ENCODE data around the gene CPTP. TPM values are rescaled to one million over a fixed set of nuclear protein-coding genes. Genes with fewer than 3 reads are reported as not detected.
A peak's percentile ranks its signal among the peaks of the same experiment; 100 is the strongest.

The CPTP gene
- total RNA-seq, 1 donor from 2014 or later, result 1.0 TPM

- peak; percentile 89 for DNase-seq (ENCODE audit: low spot score)
- no peaks in the 10 kb centered on the region for H3K9me3 ChIP-seq (ENCODE audit: low read depth)
- H3K79me2 ChIP-seq (ENCODE audit: low read depth), result no peaks in the 10 kb centered on the region
- H3K9ac ChIP-seq, result no peak overlapping the region
- H2AFZ ChIP-seq (replicated peaks), result no peak overlapping the region
- H3K4me1 Mint-ChIP-seq, result no peaks in the 10 kb centered on the region
- no peaks in the 10 kb centered on the region for H3K36me3 ChIP-seq
- no peaks in the 10 kb centered on the region for H3K27me3 ChIP-seq
- no peaks in the 10 kb centered on the region for H3K4me1 ChIP-seq
- TF ChIP-seq, protein P1, sequence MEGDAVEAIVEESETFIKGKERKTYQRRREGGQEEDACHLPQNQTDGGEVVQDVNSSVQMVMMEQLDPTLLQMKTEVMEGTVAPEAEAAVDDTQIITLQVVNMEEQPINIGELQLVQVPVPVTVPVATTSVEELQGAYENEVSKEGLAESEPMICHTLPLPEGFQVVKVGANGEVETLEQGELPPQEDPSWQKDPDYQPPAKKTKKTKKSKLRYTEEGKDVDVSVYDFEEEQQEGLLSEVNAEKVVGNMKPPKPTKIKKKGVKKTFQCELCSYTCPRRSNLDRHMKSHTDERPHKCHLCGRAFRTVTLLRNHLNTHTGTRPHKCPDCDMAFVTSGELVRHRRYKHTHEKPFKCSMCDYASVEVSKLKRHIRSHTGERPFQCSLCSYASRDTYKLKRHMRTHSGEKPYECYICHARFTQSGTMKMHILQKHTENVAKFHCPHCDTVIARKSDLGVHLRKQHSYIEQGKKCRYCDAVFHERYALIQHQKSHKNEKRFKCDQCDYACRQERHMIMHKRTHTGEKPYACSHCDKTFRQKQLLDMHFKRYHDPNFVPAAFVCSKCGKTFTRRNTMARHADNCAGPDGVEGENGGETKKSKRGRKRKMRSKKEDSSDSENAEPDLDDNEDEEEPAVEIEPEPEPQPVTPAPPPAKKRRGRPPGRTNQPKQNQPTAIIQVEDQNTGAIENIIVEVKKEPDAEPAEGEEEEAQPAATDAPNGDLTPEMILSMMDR (IDR thresholded peaks at IDR 0.05), result no peak
- TF ChIP-seq EZH2 (IDR thresholded peaks at IDR 0.05), result no peak
- TF ChIP-seq EZH2phosphoT487 (IDR thresholded peaks at IDR 0.05), result no peak
- H4K20me1 ChIP-seq (ENCODE audit: low read depth), result peaks cover 42% of the 10 kb centered on the region
- H3F3A ChIP-seq (ENCODE audit: low read depth), result no peaks in the 10 kb centered on the region
- no peak overlapping the region for H3K27ac Mint-ChIP-seq
- no peak overlapping the region for H3K4me3 Mint-ChIP-seq
- H3K9me3 Mint-ChIP-seq, result no peaks in the 10 kb centered on the region
- no peak overlapping the region for H3K4me2 ChIP-seq
- H3K36me3 Mint-ChIP-seq, result no peaks in the 10 kb centered on the region
- no peaks in the 10 kb centered on the region for H3K27me3 Mint-ChIP-seq (ENCODE audit: insufficient read depth, low read depth)
- H3K27ac ChIP-seq, result no peak overlapping the region
- no peak overlapping the region for H3K4me3 ChIP-seq
Measured at GRCh38 chr1:1298861-1299685, 25.5 kb upstream of the CPTP start.

- H3K4me2 ChIP-seq, result no peak overlapping the region
- H3K27ac ChIP-seq, result no peak overlapping the region
- H3K4me3 ChIP-seq, result no peak overlapping the region
- peaks cover 3% of the 10 kb centered on the region for H3K4me1 Mint-ChIP-seq
- H3K9ac ChIP-seq, result no peak overlapping the region
- H3K79me2 ChIP-seq (ENCODE audit: low read depth), result no peaks in the 10 kb centered on the region
- no peaks in the 10 kb centered on the region for H3K27me3 ChIP-seq
- peak; percentile 31 for DNase-seq (ENCODE audit: low spot score)
- H3K27me3 Mint-ChIP-seq (ENCODE audit: insufficient read depth, low read depth), result peaks cover 2% of the 10 kb centered on the region
- no peaks in the 10 kb centered on the region for H3K36me3 ChIP-seq
- TF ChIP-seq, protein P1 (IDR thresholded peaks at IDR 0.05), result peak; percentile 47
- TF ChIP-seq EZH2 (IDR thresholded peaks at IDR 0.05), result no peak
- no peaks in the 10 kb centered on the region for H3K9me3 Mint-ChIP-seq
- H3K4me1 ChIP-seq, result peaks cover 5% of the 10 kb centered on the region
- H3K36me3 Mint-ChIP-seq, result no peaks in the 10 kb centered on the region
- no peak overlapping the region for H3K27ac Mint-ChIP-seq
- peaks cover 6% of the 10 kb centered on the region for H3F3A ChIP-seq (ENCODE audit: low read depth)
- H3K4me3 Mint-ChIP-seq, result no peak overlapping the region
- H4K20me1 ChIP-seq (ENCODE audit: low read depth), result peaks cover 49% of the 10 kb centered on the region
- no peak overlapping the region for H2AFZ ChIP-seq (replicated peaks)
- no peaks in the 10 kb centered on the region for H3K9me3 ChIP-seq (ENCODE audit: low read depth)
Measured at GRCh38 chr1:1299686-1300351, 24.8 kb upstream of the CPTP start.

DNA sequence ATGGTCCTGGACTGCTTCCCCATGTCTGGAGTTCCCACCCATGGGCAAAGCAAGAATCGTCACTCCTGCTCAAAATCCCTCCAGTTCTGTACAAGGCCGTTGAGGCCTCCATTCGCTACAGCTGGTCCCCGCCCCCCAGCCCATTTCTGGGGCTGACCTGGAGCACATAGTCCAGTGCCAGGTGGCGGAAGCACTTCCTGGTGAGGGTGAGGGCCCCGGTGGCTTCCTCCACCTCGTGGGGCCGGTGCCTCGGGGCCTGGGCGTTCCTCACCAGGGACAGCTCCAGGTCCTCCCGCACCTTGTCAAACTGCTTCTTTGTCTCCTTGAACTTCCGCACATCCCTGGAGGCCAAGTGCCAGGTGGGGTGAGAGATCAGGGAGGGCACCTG lies 24.3 kb upstream of the CPTP start:
- Histone ChIP-seq H3K9ac (no peak overlapping the region), H3K79me2 (ENCODE audit: low read depth) (no peaks in the 10 kb centered on the region), H3K36me3 (no peaks in the 10 kb centered on the region), H3K27me3 (no peaks in the 10 kb centered on the region), H3K4me3 (no peak overlapping the region), H3F3A (ENCODE audit: low read depth) (peaks cover 9% of the 10 kb centered on the region), H2AFZ (replicated peaks) (no peak overlapping the region), H3K9me3 (ENCODE audit: low read depth) (no peaks in the 10 kb centered on the region), H3K4me2 (no peak overlapping the region), H3K27ac (no peak overlapping the region), H3K4me1 (peaks cover 10% of the 10 kb centered on the region), H4K20me1 (ENCODE audit: low read depth) (peaks cover 49% of the 10 kb centered on the region)
- Mint-ChIP-seq H3K27ac (no peak overlapping the region), H3K27me3 (ENCODE audit: insufficient read depth, low read depth) (peaks cover 2% of the 10 kb centered on the region), H3K4me1 (peaks cover 5% of the 10 kb centered on the region), H3K36me3 (no peaks in the 10 kb centered on the region), H3K4me3 (no peak overlapping the region), H3K9me3 (no peaks in the 10 kb centered on the region)
- TF ChIP-seq EZH2phosphoT487 (IDR thresholded peaks at IDR 0.05) (no peak), EZH2 (IDR thresholded peaks at IDR 0.05) (no peak)
- TF ChIP-seq, protein P1 (IDR thresholded peaks at IDR 0.05), result no peak
- no peak for DNase-seq (ENCODE audit: low spot score)

Data from neural progenitor cell (in vitro differentiated cells).